ENCODE data around the gene SEPTIN8.

The SEPTIN8 gene

GRCh38 chr5:132746592-132746953 lies 30.5 kb downstream of the SEPTIN8 start:
- Mint-ChIP-seq H3K9me3 (no peaks in the 10 kb centered on the region), H3K36me3 (ENCODE audit: low read depth) (peaks cover 9% of the 10 kb centered on the region), H3K27ac (peak overlapping the region; percentile 72), H3K27me3 (ENCODE audit: low read depth) (peaks cover 30% of the 10 kb centered on the region), H3K4me3 (peak overlapping the region; percentile 83), H3K4me1 (ENCODE audit: low read depth) (peaks cover 30% of the 10 kb centered on the region)

GRCh38 chr5:132744659-132745058 lies 32.4 kb downstream of the SEPTIN8 start:
- Mint-ChIP-seq H3K36me3 (ENCODE audit: low read depth) (no peaks in the 10 kb centered on the region), H3K4me3 (no peak overlapping the region), H3K27ac (no peak overlapping the region), H3K9me3 (no peaks in the 10 kb centered on the region), H3K4me1 (ENCODE audit: low read depth) (peaks cover 11% of the 10 kb centered on the region), H3K27me3 (ENCODE audit: low read depth) (peaks cover 37% of the 10 kb centered on the region)

- no peak overlapping the region for H3K4me3 Mint-ChIP-seq
- peaks cover 39% of the 10 kb centered on the region for H3K27me3 Mint-ChIP-seq (ENCODE audit: low read depth)
- peaks cover 14% of the 10 kb centered on the region for H3K4me1 Mint-ChIP-seq (ENCODE audit: low read depth)
- no peak overlapping the region for H3K27ac Mint-ChIP-seq
- no peaks in the 10 kb centered on the region for H3K9me3 Mint-ChIP-seq
- no peaks in the 10 kb centered on the region for H3K36me3 Mint-ChIP-seq (ENCODE audit: low read depth)
These were observed 34.4 kb downstream of the SEPTIN8 start for GRCh38 chr5:132742626-132743025.

GRCh38 chr5:132742158-132742557 lies 34.9 kb downstream of the SEPTIN8 start:
- no peaks in the 10 kb centered on the region for H3K9me3 Mint-ChIP-seq
- peaks cover 39% of the 10 kb centered on the region for H3K27me3 Mint-ChIP-seq (ENCODE audit: low read depth)
- H3K36me3 Mint-ChIP-seq (ENCODE audit: low read depth) = no peaks in the 10 kb centered on the region
- H3K27ac Mint-ChIP-seq = no peak overlapping the region
- H3K4me1 Mint-ChIP-seq (ENCODE audit: low read depth) = peaks cover 16% of the 10 kb centered on the region
- H3K4me3 Mint-ChIP-seq = no peak overlapping the region

GRCh38 chr5:132739232-132739631 lies 37.8 kb downstream of the SEPTIN8 start:
- Mint-ChIP-seq H3K36me3 (ENCODE audit: low read depth) (no peaks in the 10 kb centered on the region), H3K9me3 (no peaks in the 10 kb centered on the region), H3K4me1 (ENCODE audit: low read depth) (peaks cover 30% of the 10 kb centered on the region), H3K4me3 (no peak overlapping the region), H3K27ac (no peak overlapping the region), H3K27me3 (ENCODE audit: low read depth) (peaks cover 21% of the 10 kb centered on the region)

- Mint-ChIP-seq H3K9me3 (no peaks in the 10 kb centered on the region), H3K4me1 (ENCODE audit: low read depth) (peaks cover 35% of the 10 kb centered on the region), H3K27me3 (ENCODE audit: low read depth) (peaks cover 19% of the 10 kb centered on the region), H3K4me3 (peak overlapping the region; percentile 89), H3K36me3 (ENCODE audit: low read depth) (peaks cover 6% of the 10 kb centered on the region), H3K27ac (peak overlapping the region; percentile 87)
These were observed 38.9 kb downstream of the SEPTIN8 start for GRCh38 chr5:132737982-132738681.

DNA sequence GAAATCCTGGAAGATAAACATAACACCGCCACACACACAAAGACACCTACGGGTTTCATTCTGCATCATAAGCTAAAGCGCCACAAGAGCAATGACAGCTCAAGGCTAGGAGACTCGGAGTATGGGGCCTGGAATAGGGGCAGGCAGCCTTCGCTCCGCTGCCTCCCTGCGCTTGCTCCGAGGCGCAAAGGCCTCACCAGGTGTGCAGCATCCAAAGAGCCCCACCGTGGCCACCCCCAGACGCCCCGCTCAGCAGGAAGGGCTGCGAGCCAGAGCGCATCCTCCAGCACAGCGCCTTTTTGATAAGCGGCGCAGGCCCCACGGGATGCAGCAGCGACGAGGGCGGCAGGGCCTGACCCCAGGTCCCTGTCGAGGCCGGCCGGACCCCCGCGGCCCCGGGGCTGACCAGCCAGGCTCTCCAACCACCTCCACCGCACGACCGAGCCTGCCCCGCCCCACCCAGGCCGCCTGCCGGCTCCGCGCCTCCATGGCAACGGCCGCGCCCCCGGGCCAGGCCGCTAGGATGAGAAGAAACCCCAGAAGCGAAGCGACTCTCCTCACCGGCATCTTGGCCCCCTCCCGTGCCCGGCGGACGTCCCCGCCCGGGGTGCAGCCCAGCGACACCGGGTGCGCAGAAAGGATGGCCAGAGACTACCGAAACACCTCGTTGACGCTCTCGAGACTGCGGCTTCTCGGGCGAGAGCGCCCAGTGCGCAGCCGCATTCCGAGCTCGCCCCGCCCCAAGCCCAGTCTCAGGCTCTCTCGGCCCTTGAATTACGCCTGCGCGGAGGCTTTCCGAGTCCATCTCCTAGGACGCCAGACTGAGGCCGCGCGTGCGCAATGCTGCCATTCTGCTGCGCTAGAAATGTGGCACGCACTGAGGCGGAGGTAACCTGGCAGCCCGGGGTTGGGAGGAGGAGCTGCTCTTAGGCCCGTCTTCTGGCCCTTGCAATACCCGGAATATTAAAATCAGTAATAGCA lies 39.9 kb downstream of the SEPTIN8 start, which contains the start of gene KIF3A:
Gene KIF3A, minus strand, starts transcription at position 694 of the 981 bp plus-strand sequence. Its CDS starts 127 bp downstream, at position 567.
- peaks cover 35% of the 10 kb centered on the region for H3K4me1 Mint-ChIP-seq (ENCODE audit: low read depth)
- peak within 1 kb of the TSS; percentile 89 for H3K4me3 Mint-ChIP-seq
- H3K9me3 Mint-ChIP-seq = no peaks in the 10 kb centered on the region
- peak within 1 kb of the TSS; percentile 87 for H3K27ac Mint-ChIP-seq
- peaks cover 6% of the 10 kb centered on the region for H3K36me3 Mint-ChIP-seq (ENCODE audit: low read depth)
- H3K27me3 Mint-ChIP-seq (ENCODE audit: low read depth) = peaks cover 14% of the 10 kb centered on the region

GRCh38 chr5:132734687-132735086 lies 42.4 kb downstream of the SEPTIN8 start:
- Mint-ChIP-seq H3K4me1 (ENCODE audit: low read depth) (peaks cover 40% of the 10 kb centered on the region), H3K27ac (no peak overlapping the region), H3K36me3 (ENCODE audit: low read depth) (peaks cover 11% of the 10 kb centered on the region), H3K9me3 (no peaks in the 10 kb centered on the region), H3K4me3 (no peak overlapping the region), H3K27me3 (ENCODE audit: low read depth) (peaks cover 3% of the 10 kb centered on the region)

- H3K36me3 Mint-ChIP-seq (ENCODE audit: low read depth) = peaks cover 15% of the 10 kb centered on the region
- H3K27ac Mint-ChIP-seq = no peak overlapping the region
- H3K9me3 Mint-ChIP-seq = no peaks in the 10 kb centered on the region
- H3K4me1 Mint-ChIP-seq (ENCODE audit: low read depth) = peaks cover 40% of the 10 kb centered on the region
- no peaks in the 10 kb centered on the region for H3K27me3 Mint-ChIP-seq (ENCODE audit: low read depth)
- H3K4me3 Mint-ChIP-seq = no peak overlapping the region
These were observed 43.4 kb downstream of the SEPTIN8 start for GRCh38 chr5:132733499-132734148.

DNA sequence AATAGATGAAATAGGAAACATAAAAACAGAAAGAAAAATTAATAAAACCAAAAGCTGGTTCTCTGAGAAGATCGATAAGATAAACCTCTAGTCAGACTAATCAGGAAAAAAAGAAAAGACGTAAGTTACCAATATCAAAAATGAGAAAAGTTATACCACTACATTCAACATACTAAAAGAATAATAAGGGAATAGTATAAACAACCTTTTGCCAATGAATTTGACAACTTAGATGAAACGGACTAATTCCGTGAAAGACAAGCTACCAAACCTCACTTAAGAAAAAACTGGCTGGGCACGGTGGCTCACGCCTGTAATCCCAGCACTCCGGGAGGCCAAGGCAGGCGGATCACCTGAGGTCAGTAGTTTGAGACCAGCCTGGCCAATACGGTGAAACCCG lies 47.1 kb downstream of the SEPTIN8 start:
- Mint-ChIP-seq H3K27me3 (ENCODE audit: low read depth) (no peaks in the 10 kb centered on the region), H3K36me3 (ENCODE audit: low read depth) (peaks cover 24% of the 10 kb centered on the region), H3K4me3 (no peak overlapping the region), H3K9me3 (no peaks in the 10 kb centered on the region), H3K27ac (peak overlapping the region; percentile 34), H3K4me1 (ENCODE audit: low read depth) (peaks cover 17% of the 10 kb centered on the region)

DNA sequence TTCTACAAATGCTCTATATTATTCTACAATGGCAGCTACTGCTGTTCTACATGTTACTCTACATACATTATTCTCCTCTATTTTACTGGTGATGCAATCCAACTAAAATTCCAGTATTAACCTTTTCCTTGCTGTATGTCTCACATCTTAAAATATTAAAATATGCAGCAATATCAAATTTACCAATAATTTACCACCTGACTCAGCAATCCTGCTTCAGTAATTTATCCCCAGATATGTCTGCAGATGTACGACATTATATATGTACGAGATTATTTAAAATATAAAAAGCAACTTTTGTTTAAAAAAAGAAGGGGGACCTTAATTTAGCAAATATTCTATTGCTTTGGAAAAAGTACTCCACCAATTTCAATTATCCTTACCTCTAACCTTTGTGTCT lies 51.3 kb downstream of the SEPTIN8 start:
- Mint-ChIP-seq H3K27me3 (ENCODE audit: low read depth) (no peaks in the 10 kb centered on the region), H3K36me3 (ENCODE audit: low read depth) (peaks cover 35% of the 10 kb centered on the region), H3K27ac (no peak overlapping the region), H3K4me3 (no peak overlapping the region), H3K9me3 (no peaks in the 10 kb centered on the region), H3K4me1 (ENCODE audit: low read depth) (peaks cover 6% of the 10 kb centered on the region)

GRCh38 chr5:132718544-132719312 lies 58.3 kb downstream of the SEPTIN8 start:
- H3K27me3 Mint-ChIP-seq (ENCODE audit: low read depth) = no peaks in the 10 kb centered on the region
- H3K27ac Mint-ChIP-seq = no peak overlapping the region
- H3K4me1 Mint-ChIP-seq (ENCODE audit: low read depth) = peaks cover 14% of the 10 kb centered on the region
- H3K36me3 Mint-ChIP-seq (ENCODE audit: low read depth) = peaks cover 39% of the 10 kb centered on the region
- no peak overlapping the region for H3K4me3 Mint-ChIP-seq
- no peaks in the 10 kb centered on the region for H3K9me3 Mint-ChIP-seq

GRCh38 chr5:132714456-132715307 lies 62.4 kb downstream of the SEPTIN8 start:
- Mint-ChIP-seq H3K27ac (peak overlapping the region; percentile 52), H3K4me3 (peak overlapping the region; percentile 29), H3K36me3 (ENCODE audit: low read depth) (peaks cover 29% of the 10 kb centered on the region), H3K9me3 (no peaks in the 10 kb centered on the region), H3K27me3 (ENCODE audit: low read depth) (no peaks in the 10 kb centered on the region), H3K4me1 (ENCODE audit: low read depth) (peaks cover 14% of the 10 kb centered on the region)
